ENCODE measurements around the gene UNC45A.

DNA sequence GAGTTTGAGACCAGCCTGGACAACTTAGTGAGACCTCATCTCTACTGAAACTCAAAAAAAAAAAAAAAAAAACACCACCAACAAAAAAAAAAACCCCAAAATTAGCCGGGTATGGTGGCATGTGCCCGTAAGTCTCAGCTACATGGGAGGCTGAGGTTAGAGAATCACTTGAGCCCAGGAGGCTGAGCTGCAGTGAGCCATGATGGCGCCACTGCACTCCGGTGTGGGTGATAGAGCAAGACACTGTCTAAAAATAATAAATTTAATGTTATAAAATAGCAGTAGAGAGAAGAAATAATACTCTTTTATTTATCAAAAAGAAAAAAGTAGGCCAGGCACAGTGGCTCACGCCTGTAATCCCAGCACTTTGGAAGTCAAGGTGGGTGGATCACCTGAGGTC, 37.0 kb downstream of the UNC45A start:
- TF ChIP-seq ZNF24 (tag by site-specific recombination; IDR thresholded peaks at IDR 0.05), result no peak
- TF ChIP-seq ZBTB21 (tag by site-specific recombination; IDR thresholded peaks at IDR 0.05), result no peak
- TF ChIP-seq, protein P1, sequence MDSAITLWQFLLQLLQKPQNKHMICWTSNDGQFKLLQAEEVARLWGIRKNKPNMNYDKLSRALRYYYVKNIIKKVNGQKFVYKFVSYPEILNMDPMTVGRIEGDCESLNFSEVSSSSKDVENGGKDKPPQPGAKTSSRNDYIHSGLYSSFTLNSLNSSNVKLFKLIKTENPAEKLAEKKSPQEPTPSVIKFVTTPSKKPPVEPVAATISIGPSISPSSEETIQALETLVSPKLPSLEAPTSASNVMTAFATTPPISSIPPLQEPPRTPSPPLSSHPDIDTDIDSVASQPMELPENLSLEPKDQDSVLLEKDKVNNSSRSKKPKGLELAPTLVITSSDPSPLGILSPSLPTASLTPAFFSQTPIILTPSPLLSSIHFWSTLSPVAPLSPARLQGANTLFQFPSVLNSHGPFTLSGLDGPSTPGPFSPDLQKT (IDR thresholded peaks at IDR 0.05; ENCODE audit: borderline replicate concordance, low read depth, low read length), result no peak
- TF ChIP-seq, protein P2, sequence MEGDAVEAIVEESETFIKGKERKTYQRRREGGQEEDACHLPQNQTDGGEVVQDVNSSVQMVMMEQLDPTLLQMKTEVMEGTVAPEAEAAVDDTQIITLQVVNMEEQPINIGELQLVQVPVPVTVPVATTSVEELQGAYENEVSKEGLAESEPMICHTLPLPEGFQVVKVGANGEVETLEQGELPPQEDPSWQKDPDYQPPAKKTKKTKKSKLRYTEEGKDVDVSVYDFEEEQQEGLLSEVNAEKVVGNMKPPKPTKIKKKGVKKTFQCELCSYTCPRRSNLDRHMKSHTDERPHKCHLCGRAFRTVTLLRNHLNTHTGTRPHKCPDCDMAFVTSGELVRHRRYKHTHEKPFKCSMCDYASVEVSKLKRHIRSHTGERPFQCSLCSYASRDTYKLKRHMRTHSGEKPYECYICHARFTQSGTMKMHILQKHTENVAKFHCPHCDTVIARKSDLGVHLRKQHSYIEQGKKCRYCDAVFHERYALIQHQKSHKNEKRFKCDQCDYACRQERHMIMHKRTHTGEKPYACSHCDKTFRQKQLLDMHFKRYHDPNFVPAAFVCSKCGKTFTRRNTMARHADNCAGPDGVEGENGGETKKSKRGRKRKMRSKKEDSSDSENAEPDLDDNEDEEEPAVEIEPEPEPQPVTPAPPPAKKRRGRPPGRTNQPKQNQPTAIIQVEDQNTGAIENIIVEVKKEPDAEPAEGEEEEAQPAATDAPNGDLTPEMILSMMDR (tag by site-specific recombination; IDR thresholded peaks at IDR 0.05), result no peak
- no peak for TF ChIP-seq ZNF707 (tag by site-specific recombination; IDR thresholded peaks at IDR 0.05)
- TF ChIP-seq ZNF18 (tag by site-specific recombination; IDR thresholded peaks at IDR 0.05), result no peak
- TF ChIP-seq, protein P3, sequence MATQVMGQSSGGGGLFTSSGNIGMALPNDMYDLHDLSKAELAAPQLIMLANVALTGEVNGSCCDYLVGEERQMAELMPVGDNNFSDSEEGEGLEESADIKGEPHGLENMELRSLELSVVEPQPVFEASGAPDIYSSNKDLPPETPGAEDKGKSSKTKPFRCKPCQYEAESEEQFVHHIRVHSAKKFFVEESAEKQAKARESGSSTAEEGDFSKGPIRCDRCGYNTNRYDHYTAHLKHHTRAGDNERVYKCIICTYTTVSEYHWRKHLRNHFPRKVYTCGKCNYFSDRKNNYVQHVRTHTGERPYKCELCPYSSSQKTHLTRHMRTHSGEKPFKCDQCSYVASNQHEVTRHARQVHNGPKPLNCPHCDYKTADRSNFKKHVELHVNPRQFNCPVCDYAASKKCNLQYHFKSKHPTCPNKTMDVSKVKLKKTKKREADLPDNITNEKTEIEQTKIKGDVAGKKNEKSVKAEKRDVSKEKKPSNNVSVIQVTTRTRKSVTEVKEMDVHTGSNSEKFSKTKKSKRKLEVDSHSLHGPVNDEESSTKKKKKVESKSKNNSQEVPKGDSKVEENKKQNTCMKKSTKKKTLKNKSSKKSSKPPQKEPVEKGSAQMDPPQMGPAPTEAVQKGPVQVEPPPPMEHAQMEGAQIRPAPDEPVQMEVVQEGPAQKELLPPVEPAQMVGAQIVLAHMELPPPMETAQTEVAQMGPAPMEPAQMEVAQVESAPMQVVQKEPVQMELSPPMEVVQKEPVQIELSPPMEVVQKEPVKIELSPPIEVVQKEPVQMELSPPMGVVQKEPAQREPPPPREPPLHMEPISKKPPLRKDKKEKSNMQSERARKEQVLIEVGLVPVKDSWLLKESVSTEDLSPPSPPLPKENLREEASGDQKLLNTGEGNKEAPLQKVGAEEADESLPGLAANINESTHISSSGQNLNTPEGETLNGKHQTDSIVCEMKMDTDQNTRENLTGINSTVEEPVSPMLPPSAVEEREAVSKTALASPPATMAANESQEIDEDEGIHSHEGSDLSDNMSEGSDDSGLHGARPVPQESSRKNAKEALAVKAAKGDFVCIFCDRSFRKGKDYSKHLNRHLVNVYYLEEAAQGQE (tag by site-specific recombination; IDR thresholded peaks at IDR 0.05), result no peak
- no peak for TF ChIP-seq ZNF621 (tag by site-specific recombination; IDR thresholded peaks at IDR 0.05)
- TF ChIP-seq KLF10 (tag by site-specific recombination; IDR thresholded peaks at IDR 0.05), result no peak
- TF ChIP-seq, protein P4, sequence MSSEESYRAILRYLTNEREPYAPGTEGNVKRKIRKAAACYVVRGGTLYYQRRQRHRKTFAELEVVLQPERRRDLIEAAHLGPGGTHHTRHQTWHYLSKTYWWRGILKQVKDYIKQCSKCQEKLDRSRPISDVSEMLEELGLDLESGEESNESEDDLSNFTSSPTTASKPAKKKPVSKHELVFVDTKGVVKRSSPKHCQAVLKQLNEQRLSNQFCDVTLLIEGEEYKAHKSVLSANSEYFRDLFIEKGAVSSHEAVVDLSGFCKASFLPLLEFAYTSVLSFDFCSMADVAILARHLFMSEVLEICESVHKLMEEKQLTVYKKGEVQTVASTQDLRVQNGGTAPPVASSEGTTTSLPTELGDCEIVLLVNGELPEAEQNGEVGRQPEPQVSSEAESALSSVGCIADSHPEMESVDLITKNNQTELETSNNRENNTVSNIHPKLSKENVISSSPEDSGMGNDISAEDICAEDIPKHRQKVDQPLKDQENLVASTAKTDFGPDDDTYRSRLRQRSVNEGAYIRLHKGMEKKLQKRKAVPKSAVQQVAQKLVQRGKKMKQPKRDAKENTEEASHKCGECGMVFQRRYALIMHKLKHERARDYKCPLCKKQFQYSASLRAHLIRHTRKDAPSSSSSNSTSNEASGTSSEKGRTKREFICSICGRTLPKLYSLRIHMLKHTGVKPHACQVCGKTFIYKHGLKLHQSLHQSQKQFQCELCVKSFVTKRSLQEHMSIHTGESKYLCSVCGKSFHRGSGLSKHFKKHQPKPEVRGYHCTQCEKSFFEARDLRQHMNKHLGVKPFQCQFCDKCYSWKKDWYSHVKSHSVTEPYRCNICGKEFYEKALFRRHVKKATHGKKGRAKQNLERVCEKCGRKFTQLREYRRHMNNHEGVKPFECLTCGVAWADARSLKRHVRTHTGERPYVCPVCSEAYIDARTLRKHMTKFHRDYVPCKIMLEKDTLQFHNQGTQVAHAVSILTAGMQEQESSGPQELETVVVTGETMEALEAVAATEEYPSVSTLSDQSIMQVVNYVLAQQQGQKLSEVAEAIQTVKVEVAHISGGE (tag by site-specific recombination; conservative IDR thresholded peaks at IDR 0.05; ENCODE audit: low read depth), result no peak
- no peak for TF ChIP-seq ZNF302 (tag by site-specific recombination; IDR thresholded peaks at IDR 0.05; ENCODE audit: low read depth)
- TF ChIP-seq, protein P5, sequence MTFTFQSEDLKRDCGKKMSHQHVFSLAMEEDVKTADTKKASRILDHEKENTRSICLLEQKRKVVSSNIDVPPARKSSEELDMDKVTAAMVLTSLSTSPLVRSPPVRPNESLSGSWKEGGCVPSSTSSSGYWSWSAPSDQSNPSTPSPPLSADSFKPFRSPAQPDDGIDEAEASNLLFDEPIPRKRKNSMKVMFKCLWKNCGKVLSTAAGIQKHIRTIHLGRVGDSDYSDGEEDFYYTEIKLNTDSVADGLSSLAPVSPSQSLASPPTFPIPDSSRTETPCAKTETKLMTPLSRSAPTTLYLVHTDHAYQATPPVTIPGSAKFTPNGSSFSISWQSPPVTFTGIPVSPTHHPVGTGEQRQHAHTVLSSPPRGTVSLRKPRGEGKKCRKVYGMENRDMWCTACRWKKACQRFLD (tag by site-specific recombination; IDR thresholded peaks at IDR 0.05), result no peak
